Posterior cingulate gyrus (tissue), 11 donors: ENCODE results near the gene TUBGCP6.

Experiments used
- DNase-seq, 10 donors: peaks; one replicate each; pipeline versions ENCODE4 v3.0.0 to v3.0.0-alpha.2; 2020 to 2021; ENCODE audit warnings: mixed read lengths in 3 of 10
- intact Hi-C: fragments of 100-400 bp; cut with DNase I; formaldehyde crosslinking; loops from one replicate; pipeline ENCODE4 v1.15.1; 2023

Gene TUBGCP6, protein sequence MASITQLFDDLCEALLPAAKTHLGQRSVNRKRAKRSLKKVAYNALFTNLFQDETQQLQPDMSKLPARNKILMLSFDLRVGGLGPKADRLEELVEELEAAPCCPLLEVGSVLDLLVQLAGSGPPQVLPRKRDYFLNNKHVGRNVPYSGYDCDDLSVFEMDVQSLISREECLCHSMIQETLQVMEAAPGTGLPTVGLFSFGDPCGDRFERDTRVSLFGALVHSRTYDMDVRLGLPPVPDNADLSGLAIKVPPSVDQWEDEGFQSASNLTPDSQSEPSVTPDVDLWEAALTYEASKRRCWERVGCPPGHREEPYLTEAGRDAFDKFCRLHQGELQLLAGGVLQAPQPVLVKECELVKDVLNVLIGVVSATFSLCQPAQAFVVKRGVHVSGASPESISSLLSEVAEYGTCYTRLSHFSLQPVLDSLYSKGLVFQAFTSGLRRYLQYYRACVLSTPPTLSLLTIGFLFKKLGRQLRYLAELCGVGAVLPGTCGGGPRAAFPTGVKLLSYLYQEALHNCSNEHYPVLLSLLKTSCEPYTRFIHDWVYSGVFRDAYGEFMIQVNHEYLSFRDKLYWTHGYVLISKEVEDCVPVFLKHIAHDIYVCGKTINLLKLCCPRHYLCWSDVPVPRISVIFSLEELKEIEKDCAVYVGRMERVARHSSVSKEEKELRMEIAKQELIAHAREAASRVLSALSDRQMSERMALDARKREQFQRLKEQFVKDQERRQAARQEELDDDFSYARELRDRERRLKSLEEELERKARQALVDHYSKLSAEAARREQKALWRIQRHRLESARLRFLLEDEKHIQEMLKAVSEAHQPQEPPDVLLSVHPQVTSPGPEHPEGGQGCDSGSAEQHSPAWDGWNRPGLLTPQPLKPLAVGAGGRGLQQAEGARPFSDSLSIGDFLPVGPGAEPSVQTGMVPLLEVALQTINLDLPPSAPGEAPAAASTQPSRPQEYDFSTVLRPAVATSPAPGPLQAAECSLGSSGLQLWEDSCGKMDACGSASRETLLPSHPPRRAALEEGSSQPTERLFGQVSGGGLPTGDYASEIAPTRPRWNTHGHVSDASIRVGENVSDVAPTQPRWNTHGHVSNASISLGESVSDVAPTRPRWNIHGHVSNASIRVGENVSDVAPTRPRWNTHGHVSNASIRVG (N-terminal part only)

DNA sequence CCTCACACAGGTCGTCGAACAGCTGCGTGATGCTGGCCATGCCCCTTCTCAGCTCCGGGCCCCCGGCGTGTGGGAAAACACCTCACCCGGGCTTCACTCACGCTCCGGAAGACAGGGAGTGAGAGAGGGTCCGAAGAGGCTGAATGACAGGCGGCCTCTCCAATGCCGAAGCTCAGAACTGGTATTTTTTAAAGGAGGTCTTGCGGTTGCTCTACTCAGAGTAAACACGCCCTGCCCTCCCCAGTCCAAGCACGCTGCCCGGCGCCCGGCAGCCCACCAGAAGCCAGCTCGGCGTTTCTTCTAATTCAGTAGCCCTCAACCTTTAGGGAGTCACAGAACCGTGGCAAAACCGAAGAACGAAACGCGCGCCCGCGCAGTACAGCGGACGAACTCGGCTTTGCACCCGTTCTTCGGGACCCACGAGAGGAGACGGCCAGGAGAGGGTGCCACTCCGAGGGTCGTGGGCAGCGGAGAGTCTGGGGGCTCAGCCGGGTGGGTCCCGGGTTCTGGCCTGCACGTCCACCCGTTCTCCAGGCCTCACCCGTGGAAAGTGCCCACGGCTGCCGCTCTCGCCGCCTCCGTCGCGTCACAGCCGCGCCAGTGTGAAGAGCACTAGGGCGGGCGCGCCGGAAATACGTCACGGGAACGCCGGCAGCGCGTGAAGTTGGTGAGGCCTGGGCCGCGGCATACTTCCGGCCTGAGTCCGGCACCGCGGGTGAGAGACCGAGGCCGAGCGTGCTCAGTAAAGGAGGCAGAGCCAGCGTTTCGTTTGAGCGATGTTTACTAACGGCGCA lies at the start of gene TUBGCP6:
Gene TUBGCP6 (minus strand): TSS at position 604 of the 794 bp plus-strand sequence. CDS start 564 bp downstream, at position 40.
- intact Hi-C loops, result loop anchor here (10.0 kb wide), 1 partner anchor 260 kb away; the partner anchor contains the start of genes LMF2 and NCAPH2
- peak; percentile 91 to 99 (median 96) for DNase-seq

- DNase-seq, result no peak
- intact Hi-C loops, result no loop called here
These were observed 49.5 kb upstream of the TUBGCP6 start for GRCh38 chr22:50294319-50294656.

DNA sequence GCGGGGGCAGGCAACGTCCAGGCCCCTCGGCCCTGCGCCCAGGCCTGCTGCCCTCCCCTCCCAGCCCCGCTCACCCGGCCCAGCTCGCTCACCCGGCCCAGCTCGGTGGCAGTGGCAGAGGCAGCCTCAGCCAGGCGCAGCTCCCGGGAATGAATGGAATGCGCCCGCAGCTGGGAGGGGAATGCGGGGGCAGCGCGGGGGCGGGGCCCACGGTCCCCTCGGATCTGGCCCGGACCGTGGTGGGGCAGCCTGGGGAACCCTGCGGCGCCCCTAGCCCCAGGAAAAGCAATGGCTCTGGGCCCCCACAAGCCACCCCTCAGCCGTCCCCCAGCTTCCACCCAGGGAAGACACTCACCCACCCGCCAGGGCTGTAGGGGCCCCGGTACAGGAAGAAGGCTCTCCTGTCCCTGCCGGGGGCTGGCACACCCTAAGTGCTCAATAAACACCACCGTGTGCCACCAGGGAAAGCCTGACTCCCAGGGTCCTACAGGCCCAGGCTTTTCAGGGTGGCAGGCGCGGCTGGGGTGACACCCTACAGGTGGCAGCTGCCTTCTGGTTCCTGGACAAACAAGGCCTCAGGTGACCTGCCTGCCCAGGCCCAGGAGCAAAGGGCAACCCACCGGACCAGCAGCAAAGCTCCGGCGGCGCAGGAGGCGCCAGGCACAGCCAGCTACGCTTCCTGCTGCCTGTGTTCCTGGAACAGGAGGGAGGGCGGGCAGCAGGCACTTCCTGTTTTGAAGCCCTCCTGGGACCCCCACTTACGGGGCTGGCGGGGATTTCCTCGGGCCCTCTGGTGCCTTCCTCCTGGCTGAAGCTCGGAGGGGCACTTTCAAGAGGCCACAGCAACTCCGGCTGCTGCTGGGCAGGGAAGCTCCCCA lies 48.9 kb upstream of the TUBGCP6 start:
- intact Hi-C loops, result no loop called here
- DNase-seq, result peak in 1 of 10 donors; percentile 35

- intact Hi-C loops, result no loop called here
- no peak for DNase-seq
These were observed 48.0 kb upstream of the TUBGCP6 start for GRCh38 chr22:50292643-50293440.

GRCh38 chr22:50289942-50290630 lies 45.3 kb upstream of the TUBGCP6 start:
- intact Hi-C loops, result no loop called here

DNA sequence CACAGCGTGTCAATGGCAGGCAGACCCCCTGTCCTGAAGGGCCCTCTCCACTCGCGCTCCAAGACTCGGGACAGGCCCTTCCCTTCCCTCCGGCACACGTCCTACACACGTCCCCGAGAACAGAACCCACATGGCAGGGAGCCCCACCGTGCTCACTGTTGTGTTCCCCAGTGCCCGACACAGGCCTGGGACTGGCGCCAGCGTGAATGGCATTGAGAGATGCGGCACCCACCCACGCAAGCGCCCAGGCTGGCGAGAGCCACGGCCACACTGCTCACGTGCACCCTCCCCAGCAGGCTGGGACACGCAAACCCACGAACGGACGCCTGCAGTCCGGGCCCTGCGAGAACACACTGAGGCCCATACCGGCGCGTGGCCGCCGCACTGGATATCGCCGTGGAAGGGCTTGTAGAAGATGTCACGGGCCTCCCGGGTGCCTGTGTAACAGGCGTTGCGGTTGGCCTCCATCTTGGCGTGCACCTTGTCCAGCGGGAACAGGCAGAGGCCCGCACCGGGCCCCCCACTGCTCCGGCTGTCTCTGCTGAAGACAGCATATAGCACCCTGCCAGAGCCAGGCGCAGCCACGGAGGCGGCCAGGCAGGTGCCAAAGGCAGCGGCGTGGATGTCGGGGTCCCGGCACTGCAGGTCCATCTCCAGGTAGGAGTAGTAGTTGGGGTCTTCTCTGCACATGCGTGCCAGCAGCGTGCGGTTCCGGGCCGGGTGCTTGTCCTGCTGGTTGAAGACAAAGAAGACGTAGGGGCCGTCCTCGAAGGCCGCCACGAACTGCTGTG lies 44.5 kb upstream of the TUBGCP6 start:
- intact Hi-C loops, result no loop called here
- peak in 3 of 10 donors; percentile 60 to 87 (median 78) for DNase-seq

More at GRCh38 chr22:50289942-50290630, 45.3 kb upstream of the TUBGCP6 start:
- DNase-seq, result no peak

GRCh38 chr22:50287731-50288130 lies 42.9 kb upstream of the TUBGCP6 start:
- DNase-seq, result no peak
- intact Hi-C loops, result no loop called here

DNA sequence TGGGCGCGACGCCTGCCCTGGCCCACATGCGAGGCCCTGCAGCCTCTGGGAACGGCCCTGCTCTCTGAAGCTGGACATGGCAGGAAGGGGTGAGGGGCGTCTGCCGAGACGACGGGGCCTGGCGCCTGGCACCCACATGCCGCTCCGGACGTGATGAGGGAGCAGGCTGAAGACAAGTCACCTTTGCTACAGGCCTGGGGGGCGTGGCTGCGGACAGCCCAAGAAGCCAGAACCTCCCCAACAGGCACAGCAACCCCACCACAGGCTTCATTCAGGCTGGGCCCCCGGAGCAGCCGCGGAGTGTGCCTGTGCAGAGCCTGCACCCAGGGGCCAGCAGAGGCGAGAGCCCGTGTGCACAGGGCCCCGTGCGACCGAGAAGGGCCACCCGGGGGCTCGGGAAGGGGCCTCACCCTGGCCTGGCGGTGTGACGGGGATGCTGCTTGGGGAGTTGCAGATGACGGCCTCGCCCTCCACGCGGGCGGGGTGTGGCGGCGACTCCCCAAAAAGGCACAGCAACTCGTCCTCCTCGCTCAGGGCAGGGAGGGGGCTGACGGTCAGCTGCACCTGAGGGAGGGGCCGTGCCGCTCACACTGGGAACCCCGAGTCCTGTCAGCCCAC lies 42.0 kb upstream of the TUBGCP6 start:
- intact Hi-C loops, result no loop called here
- DNase-seq, result no peak

GRCh38 chr22:50286275-50286674 lies 41.5 kb upstream of the TUBGCP6 start:
- DNase-seq, result no peak
- intact Hi-C loops, result no loop called here

- intact Hi-C loops, result no loop called here
- DNase-seq, result no peak
These were observed 40.9 kb upstream of the TUBGCP6 start for GRCh38 chr22:50285568-50286229.

- intact Hi-C loops, result no loop called here
- no peak for DNase-seq
These were observed 39.7 kb upstream of the TUBGCP6 start for GRCh38 chr22:50284479-50284878.

DNA sequence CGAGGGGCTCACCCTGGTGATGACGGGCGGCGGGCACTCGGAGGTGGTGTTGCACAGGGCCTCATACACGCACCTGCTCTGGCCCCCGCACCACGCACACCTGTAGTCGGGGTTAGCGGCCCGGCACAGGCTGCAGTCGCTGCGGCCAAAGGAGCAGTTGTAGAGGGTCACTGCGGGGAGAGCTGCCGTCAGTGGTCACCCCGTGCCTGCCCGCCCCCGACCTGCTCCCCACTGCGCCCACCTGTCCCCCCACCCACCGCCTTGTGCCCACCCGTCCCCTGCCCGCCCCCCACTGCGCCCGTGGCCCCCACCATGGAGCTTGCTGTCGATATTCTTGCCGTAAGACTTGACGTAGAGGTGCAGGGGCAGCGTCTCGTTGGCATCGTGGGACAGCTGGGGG lies 39.0 kb upstream of the TUBGCP6 start:
- no peak for DNase-seq
- intact Hi-C loops, result no loop called here

DNA sequence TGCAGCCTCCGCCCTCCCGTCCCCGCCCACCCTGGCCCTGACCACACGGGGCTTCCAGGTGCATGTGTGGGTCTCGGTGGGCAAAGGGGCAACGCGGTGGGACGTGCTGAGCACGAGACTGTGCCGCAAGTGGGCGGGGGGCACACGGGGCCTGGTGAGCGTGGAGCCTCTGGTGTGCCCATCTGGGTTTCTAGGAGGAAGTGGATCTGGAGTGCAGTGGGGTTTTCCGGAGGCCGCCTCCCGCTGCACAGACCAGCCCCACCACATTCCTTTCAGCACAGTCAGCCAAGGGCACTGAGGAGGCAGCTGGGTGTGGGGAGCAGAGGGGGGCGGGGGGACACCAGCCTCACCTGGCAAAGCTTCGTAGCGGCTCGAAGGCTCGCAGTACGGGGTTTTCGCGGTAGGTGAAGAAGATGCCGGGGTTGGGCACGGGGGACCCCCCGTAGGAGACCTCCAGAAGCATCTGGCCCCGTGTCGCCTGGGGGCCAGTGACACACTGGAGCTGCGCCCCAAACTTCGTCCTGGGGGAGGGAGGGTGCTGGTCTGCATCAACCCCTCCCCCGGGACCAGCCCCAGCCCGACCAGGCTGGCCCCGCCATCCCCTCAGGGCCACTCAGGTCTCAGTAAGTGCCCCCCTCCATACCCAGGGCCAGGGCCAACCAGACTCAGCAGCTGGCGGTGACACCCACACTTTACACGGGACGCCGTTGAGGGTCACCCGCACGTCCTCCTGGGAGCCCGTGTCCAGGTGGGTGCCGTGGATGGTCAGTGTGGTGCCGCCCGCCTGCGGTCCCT lies 37.7 kb upstream of the TUBGCP6 start:
- DNase-seq, result no peak
- intact Hi-C loops, result no loop called here

DNA sequence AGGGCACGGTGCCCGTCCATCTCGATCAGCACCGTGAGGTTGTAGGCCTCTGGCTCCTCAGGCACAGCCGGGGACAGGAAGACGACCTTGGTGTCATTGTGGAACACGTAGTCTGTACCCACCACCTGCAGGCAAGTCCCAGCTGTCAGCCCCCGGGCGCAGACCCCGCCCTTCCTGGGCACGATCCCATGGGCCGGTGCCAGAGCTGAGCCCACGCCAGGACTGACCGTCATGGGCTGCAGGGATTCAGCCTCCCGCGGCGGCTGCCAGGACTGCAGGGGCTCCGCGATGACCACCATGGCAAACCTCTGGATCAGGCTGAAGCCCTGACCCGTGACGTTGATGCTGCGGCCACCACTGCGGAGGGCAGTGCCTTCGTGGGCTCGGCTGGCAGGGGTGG lies 37.1 kb upstream of the TUBGCP6 start:
- DNase-seq, result no peak
- intact Hi-C loops, result no loop called here

- intact Hi-C loops, result no loop called here
- no peak for DNase-seq
These were observed 36.5 kb upstream of the TUBGCP6 start for GRCh38 chr22:50281384-50281760.
